ENCODE data around the gene RGS14.
"Not testable (repeated sequence)": the region's sequence is repeated elsewhere in the genome, so short reads cannot be mapped to it uniquely, and the experiment has no call there.

Gene RGS14

DNA sequence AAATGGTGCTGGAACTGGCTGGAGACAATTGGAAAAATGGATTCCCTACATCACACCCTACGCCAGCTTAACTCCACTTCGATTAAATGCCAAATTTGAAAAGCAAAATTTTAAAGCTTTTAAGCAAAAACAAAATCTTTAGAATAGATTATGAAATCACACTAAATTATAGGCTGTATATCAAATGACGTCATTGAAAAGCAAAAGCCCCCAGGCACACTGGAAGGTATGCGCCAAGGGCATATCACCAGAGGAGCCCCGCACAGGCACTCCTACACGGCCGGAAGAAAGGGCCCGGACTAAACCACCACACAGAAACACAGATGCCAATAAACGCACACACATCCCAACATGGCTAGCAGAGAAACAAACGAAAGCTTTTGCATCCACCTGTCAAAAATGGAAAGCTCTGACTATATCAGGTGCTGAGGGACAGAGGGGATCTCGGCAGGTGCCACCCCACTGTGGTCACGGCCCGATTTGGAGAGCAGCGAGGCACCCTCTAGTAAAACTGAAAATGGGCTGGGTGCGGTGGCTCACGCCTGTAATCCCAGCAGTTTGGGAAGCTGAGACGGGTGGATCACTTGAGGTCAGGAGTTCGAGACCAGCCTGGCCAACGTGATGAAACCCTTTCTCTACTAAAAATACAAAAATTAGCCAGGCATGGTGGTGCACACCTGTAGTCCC is 29.0 kb upstream of the RGS14 start:
- DNase-seq: no peak

DNA sequence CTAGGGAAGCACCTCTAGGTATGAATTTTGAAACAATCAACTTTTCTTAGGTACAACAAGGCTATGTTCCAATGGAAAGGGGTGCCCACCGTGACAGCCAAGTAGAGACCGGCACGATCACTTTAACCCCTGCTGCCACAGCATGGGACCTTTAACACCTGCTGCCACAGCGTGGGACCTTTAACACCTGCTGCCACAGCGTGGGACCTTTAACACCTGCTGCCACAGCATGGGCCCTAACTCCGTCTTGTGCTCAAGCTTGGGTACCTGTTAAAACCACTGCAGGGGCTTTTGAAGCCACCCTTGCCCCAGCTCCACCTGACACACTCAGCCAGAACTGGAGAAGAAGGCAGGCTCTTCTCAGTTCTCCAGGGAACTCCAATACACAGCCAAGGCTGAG is 27.8 kb upstream of the RGS14 start:
- no peak for DNase-seq

DNA sequence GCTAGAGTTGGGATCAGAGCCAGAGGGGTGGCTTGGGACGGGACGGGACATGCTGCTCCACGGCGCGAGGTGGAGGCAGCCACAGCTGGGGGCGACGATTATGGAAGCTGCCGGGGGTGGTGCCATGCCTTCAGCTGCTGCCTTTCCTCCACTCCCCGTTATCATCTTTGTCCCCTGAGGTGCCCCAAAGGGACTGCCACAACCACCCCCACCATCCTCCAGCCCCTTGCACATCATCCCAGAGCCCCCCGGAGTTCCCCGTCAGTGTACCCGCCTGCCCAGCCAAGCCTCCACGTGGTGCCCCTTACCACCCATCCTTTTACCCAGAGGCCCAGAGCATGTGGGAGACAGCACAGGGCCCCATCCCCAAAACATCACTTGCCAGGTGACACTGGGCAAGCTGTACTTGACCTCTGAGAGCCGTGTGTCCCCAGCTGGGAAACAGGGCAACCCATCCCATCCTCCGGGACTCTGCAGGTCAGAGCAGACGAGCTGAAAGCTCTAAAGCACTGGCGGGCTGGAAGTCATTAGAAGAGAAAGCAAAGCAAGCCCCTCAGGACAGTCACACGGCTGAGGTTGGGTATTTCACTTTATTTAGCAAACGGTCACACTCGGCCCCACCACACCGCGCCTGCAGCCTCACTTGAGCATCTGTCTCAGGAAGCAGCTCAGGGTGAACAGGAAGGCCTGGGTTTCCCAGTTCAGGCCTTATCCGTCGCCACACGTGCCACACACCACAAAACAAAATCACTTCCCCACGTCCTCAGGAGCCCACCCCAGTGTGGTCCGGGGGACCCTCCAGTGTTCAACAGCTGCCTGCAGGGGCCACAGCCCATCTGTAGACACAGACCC is 26.5 kb upstream of the RGS14 start:
- DNase-seq: no peak

DNA sequence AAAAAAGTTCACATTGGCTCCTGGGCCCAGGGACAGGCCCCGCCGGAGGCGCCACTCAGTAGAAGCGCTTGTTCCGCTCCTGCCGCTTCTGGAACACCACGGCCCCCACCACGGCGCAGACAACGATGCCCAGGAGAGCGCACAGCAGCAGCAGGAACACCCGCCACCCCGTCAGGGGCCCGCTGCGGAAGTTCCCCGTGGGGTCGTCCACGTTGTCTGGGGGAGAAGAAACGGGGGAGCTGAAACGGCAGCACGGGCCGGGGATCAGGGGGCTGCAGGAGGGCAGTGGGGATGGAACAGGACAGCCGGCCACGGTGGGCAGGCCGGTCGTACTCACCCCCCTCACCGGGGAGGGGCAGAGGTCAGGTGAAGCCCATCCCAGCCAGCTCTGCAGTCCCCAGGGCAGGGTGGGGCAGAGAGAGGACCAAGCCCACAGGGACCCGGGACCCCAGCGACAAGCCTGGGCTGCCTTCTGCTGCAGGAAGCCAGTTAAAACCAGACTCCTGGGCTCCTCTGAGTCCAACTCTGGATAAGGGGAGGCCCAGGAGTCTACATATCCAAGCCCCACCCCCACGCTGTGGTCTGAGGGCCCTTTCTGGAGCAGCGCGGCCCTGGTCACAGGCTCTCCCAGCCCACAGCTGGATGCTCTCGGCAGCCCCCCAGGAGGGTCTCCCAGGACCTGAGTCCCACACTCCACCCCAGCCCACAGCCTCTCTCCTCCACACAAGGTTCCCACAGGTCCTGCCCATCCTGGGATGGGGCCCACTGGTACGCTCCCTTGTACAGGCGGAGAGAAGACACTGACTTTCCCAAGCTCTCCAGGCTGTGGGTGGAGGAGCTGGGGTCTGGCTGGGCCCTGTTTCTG is 25.5 kb upstream of the RGS14 start:
- DNase-seq: no peak

DNA sequence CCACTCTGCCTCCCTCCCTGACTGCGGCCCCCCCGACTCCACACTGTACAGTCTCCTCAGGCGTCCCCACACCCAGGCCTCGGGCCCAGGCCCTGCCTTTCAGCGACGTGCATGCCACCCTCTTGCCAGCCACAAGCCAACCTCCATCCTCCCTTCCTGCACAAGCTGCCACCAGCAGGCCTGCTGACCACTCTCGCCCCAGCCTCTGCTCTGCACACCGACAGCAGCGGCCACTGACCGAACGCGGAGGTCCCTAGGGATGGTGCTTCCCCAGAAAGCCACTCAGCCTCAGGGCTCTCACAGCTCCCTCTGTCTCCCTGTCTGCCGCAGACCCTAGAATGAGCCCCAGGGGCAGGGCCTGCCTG is 24.8 kb upstream of the RGS14 start:
- DNase-seq: no peak

DNA sequence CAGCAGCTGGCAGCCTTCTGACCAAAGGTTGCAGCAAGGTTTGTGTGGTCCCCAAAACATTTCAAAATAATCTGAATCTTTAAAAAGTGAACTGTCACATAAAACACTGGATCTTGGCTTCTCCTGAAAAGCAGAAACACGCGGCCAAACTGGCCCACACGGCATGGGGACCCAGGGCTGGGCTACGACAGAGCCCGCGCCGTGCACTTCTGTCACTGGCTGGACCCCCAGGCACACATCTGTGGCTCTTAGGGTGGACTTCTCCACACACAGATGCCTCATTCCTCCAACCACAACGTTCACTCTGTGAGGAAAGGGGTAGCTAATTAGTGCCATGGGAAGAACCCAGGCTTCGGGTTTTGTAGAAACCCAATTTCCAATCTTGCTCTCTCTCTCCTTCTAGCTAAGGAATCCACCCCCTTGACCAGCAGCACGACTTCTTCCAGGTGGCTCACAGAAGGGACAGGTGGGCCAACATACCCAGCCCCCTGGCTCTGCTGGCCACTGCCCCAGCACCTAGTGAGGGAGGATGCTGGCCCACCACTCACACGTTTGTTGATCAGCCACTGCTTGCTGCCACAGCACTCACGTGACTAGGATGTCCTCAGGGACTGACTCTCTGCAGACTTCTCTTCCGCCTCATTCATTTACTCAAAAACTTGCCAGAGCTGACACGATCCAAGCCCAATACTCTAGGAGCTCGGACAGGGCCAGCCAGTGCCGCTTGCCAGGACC is 24.1 kb upstream of the RGS14 start:
- DNase-seq: no peak

DNA sequence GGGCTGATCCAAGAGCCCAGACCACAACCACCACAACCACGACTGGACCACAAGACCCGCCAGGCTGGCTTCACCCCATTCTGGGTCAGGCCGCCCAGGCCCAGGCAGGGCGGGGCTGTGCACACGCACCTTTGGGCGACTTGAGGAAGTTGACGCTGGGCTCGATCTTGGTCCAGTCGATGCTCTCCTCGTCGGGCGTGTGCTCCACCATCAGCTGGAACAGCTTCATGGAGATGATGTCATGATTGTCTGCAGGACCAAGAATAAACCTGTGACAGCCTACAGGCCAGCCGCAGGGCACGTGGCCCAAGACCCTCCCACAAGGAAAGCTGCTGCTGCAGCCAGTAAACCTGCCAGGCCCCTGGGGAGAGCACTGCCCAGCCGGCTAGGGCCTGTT is 23.6 kb upstream of the RGS14 start:
- DNase-seq: no peak

DNA sequence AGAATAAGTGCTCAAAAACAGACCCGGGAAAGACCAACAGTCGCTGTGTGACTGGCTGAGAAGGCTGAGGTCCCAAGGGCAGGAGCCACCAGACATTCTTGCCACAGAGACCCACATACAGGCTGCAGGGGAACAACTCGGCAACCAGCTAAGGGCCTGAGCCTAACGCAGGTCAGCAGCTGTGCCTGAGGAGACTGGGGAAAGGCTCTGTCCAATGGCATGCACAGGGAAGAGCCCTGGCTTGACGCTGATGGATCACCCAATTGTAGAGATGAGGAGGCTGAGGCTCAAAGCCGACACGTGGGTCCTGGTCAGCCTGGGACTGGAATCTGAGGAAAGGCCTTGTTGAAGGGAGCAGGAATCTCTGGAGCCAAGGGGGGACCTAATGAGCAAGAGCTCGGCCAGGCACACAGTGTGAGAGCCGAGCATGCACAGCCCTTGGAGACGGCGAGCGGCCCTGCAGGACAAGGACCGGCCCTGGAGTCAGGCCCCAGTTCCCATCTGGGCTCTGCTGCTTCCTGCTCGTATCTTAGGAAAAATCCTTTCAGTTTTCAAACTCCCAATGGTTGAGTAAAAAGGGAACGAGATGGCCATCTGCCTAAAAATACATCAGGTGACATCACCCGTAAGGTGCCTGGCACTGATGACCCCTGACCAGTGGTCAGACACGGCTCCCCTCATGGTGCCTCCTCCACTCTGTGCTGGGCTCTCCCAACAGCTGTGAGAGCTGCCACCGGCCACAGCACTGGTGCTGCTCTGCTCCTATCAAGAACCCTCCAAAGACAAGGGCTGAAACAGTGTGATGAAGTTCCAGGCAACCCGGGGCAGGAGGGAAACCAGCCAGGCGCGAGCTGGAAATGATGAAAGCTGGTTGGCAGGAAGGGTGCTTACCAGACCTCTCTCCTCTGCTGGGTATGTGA is 22.7 kb upstream of the RGS14 start:
- DNase-seq: no peak

DNA sequence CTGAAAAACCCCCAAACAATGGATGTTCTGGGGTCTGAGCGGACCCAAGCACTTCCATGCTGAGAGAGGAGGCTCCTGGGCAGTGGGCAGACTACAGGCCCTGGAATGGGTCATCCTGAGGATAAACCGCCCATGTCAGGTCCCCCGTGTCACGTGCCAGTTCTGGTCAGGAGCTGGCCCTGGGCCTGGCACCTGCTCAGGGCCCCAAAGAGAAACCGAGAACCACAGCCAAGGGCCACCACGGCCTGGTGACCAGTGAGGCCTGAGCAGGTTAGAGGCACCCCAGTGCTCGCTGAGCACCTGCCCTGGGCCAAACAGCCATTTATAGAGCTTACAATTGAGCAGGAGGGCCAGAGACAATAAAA is 22.0 kb upstream of the RGS14 start:
- no peak for DNase-seq

DNA sequence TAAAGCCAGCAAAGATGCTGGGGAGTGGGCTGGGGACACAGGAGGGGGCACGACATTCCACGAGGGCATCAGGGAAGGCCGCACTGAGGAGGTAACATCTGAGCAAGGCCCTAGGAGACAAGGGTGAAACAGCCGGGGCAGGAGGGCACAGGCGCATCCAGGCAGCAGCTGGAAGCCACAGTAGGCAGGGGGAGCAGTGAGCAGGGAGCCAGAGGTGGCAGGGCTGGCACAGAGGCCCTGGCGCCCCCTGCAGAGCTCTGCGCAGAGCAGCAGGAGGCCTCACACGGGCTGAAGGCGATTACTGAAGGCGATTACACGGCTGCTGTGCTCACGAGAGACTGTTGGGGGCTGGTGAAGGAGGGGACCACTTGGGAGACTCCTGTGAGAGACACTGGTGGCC is 21.6 kb upstream of the RGS14 start:
- peak; percentile 18 for DNase-seq

DNA sequence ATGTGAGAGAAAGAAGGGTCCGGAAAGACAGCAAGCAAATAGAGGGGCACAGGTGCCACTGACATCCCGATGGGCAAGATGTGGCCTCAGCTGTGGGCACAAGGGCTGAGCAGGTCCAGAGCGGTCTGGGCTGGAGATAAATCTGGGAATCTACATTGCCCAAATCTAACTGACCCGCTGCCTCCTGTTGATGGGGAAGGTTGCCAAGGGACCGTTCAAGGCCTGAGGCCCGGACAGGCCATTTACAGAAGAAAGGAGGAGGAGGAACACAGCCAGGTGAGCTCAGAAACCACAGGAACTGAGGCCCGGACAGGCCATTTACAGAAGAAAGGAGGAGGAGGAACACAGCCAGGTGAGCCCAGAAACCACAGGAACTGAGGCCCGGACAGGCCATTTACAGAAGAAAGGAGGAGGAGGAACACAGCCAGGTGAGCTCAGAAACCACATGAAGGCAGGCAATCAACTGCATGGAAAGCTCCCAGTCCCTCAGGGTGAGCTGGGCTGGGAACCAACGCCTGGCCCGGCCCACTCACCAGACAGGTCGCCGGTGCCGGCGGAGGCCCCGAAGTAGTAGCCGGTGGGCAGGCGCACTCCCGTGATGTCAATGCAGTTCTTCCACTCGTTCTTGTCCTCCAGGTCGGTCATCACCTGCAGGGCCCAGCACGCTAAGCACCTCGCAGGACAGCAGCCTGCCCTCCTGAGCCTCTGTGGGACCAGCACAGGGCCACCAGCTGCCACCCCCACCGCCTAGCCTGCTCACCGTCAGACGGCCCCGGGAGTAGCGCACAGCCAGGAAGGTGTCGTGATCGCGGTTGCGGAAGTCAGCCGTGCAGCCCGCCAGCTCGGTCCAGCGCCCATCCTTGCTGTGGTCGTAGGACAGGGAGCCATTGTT is 20.9 kb upstream of the RGS14 start:
- DNase-seq: no peak

DNA sequence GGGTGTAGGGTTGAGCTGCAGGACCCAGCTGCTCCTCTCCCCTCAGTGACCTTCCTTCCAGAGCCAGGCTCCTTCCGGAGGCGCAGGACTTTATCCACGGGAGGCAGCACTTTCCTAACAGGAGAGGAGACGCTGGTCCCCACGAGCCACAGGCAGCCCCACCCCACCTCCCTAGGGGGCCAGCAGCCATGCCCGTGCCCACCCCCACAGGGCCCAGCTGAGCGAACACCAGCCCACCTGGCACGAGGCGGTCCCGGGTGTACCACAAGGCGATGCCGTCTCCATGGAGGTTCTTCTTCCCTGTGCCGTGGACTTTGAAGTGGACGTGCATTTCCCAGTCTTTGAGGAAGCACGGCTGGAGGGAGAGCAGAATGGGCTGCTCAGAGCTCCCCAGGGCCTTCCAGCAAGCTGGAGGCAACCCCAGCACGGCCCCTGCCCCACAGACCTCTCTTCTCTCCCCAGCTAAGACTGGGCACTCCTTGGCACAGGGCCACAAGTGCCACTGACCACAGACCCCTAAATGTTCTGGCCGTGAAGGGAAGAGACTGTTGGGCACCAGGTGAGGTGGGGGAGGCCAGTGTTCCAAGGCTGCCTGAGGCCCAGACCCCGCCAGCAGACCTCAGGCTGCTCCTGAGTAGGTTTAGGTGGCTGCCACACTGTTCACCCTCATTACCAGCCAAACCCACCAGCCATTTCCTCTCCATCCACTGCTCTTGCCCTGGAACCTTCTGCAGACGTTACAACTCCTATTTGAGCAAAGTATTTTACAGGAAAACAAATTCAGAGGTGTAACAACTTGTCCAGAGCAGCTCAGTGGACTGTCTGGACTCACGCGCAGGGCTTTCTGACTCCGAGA is 19.2 kb upstream of the RGS14 start:
- no peak for DNase-seq

DNA sequence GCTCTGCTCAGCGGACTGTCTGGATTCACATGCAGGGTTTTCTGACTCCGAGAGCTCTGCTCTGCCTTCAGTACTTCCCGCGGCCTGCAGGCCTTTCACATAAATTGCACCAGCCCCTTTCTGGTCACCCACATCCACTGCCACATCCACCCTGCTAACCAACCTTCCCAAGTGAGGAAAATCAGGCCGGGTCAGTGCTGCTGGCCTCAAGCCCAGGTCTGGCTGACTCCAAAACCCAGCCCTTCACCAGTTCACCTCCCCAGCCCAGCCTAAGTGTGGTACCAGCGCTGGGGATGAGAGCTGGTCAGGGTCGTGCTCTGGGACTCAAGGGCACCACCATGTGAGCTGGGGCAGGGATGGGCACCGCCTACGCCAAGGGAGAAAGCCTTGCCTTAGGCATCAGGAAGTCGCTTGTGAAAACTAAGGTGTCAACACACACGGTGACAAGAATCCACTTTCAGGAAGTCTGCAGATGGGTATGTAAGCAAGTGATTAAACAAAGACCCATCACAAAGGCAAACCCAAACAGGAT is 18.6 kb upstream of the RGS14 start:
- DNase-seq: no peak

DNA sequence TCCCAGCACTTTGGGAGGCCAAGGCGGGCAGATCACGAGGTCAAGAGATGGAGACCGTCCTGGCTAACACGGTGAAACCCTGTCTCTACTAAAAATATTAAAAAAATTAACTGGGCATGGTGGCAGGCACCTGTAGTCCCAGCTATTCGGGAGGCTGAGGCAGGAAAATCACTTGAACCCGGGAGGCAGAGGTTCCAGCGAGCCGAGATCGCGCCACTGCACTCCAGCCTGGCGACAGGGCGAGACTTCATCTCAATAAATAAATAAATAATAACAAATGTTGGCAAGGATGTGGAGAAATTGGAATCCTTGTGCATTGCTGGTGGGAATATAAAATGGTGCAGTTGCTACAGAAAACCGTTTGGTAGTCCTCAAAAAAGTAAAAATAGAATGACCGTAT is 14.7 kb upstream of the RGS14 start:
- not testable (repeated sequence) for DNase-seq

DNA sequence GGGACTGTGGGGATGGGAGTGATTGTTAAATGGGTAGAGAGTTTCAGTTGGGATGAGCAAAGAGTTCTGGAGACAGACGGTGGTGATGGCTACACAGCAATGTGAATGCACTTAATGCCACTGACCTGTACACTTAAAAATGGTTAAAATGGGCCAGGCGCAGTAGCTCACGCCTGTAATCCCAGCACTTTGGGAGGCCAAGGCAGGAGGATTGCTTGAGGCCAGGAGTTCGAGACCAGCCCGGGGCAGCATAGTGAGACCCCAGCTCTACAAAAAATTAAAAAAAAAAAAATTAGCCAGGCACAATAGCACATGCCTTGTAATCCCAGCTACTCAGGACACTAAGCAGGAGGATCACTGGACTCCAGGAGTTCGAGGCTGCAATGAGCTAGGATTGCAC is 13.9 kb upstream of the RGS14 start:
- no peak for DNase-seq

DNA sequence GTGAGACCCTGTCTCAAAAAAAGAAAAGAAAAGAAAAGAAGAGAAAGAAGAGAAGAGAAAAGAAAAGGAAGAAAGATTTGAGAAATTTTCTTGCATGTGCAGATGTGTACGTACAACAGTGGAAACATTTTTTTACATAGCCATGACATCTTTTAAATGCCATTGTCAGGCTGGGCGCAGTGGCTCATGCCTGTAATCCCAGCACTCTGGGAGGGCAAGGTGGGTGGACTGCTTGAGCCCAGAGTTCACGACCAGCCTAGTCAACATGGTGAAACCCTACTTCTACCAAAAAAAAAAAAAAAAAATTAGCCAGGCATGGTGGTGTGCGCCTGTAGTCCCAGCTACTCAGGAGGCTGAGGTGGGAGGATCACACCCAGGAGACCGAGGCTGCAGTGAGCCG is 12.8 kb upstream of the RGS14 start:
- no peak for DNase-seq

DNA sequence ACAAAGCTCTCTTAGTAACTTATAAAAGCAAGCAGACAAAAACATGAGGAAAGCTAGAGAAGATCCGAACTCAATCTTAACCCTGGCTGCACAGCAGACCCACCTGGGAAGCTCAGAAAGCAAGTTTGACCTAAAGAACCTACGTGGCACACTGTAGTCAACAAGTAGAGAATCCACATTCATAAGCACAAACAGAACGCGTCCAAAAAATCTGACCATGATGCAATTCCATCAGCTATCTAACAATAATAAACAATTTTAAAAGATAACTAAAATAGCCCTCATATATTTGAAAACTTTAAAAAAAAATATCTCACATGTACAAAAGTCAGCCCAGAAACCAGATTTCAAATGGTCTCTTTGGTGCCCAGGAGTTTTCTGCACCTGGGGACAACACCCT is 10.9 kb upstream of the RGS14 start:
- DNase-seq: no peak

DNA sequence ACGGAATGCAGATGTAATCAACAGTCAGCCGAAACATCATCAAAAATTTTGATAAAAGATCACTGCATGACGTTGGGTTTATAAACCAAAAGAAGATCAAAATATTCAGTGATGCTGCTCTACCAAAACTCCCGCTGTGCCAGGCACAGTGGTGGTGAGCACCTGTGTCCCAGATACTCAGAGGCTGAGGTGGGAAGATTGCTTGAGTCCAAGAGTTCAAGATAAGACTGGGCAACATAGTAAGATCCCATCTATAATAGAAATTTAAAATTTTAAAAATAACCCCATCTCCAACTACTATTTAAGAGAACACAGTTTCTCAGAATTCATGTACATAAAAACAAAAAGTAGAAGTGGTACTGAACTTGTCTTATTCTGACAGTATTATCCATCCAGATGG is 10.0 kb upstream of the RGS14 start:
- no peak for DNase-seq

DNA sequence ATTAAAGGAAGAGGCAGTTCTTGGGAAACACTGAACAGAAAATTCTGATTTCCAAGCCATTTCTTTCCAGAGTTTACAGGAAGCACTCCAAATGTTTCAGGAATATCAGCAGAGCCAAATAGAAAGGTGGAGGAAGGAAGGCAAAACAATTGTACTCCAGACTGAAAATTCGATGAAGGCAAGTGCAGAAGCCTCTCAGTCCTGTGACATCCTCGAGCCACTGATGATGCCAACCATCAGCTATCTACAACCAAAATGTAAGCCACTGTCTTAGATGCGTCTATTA is 8.4 kb upstream of the RGS14 start:
- DNase-seq: no peak

DNA sequence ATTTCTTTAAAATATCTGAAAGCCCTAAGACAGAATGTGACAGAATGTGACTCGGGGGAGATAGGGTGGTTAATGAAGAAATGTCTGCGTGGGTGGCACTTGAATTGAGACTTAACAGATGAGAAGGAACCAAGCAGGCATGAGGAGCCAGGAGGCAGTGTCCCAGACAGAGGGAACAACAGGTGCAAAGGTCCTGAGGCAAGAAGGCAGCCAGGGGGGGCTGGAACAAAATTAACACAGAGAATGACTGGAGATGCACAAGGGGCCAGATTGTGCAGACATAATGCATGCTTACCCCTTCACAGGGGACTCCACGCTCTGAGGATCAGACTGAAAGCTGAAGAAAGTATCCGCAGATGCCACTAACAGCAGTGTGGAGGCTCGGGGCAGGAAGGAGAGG is 8.0 kb upstream of the RGS14 start:
- no peak for DNase-seq
